ENCODE data around the gene RNU2-63P.
"Not testable (repeated sequence)": the region's sequence is repeated elsewhere in the genome, so short reads cannot be mapped to it uniquely, and the experiment has no call there.

Gene RNU2-63P

DNA sequence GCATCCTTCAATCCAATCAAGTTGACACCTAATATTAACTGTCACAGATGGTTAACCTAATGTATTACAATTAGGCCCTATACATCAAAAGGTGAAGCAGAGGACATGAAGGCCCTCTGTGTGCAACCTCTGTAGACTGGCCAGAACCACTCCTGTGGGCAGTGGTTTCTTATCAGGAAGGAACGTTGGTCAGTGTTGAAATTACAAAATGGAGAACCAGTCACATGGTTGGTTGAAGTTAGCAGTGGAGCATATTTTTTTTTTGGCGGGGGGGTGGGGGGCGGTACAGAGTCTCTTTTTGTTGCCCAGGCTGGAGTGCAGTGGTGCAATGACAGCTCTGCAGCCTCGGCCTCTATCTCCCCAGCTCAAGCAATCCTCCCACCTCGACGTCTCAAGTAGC is 19.8 kb downstream of the RNU2-63P start:
- Histone ChIP-seq H3K4me3 (ENCODE audit: low read depth, low read length) (no peak overlapping the region), H3K27me3 (ENCODE audit: insufficient read depth, low read depth, severe bottlenecking) (peaks cover 8% of the 10 kb centered on the region), H3K27ac (no peak overlapping the region), H3K36me3 (no peaks in the 10 kb centered on the region), H3K9me3 (ENCODE audit: severe bottlenecking) (no peaks in the 10 kb centered on the region)
- TF ChIP-seq, protein P1, sequence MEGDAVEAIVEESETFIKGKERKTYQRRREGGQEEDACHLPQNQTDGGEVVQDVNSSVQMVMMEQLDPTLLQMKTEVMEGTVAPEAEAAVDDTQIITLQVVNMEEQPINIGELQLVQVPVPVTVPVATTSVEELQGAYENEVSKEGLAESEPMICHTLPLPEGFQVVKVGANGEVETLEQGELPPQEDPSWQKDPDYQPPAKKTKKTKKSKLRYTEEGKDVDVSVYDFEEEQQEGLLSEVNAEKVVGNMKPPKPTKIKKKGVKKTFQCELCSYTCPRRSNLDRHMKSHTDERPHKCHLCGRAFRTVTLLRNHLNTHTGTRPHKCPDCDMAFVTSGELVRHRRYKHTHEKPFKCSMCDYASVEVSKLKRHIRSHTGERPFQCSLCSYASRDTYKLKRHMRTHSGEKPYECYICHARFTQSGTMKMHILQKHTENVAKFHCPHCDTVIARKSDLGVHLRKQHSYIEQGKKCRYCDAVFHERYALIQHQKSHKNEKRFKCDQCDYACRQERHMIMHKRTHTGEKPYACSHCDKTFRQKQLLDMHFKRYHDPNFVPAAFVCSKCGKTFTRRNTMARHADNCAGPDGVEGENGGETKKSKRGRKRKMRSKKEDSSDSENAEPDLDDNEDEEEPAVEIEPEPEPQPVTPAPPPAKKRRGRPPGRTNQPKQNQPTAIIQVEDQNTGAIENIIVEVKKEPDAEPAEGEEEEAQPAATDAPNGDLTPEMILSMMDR (IDR thresholded peaks at IDR 0.05; ENCODE audit: low read depth, low read length), result no peak
- no peak for DNase-seq

DNA sequence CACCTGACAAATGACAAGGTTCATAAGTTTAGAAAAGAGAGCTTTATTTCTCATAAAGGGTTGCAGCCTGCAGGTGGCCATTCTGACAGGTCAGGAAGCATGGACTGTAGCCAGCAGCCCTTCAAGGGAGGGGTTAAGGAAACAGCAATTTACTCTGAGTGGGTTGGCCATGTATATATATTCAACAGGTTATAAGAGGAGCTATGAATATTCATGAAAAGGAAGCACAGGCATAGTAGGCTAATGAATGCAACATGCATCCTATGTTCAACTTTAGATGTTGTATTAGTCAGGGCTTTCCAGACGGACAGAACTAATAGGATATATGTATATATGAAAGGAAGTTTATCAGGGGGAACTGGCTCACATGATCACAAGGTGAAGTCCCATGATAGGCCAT is 20.6 kb downstream of the RNU2-63P start:
- H3K27me3 ChIP-seq (ENCODE audit: insufficient read depth, low read depth, severe bottlenecking), result peaks cover 8% of the 10 kb centered on the region
- no peak overlapping the region for H3K4me3 ChIP-seq (ENCODE audit: low read depth, low read length)
- DNase-seq, result no peak
- no peaks in the 10 kb centered on the region for H3K36me3 ChIP-seq
- H3K9me3 ChIP-seq (ENCODE audit: severe bottlenecking), result no peaks in the 10 kb centered on the region
- no peak overlapping the region for H3K27ac ChIP-seq
- TF ChIP-seq, protein P1 (IDR thresholded peaks at IDR 0.05; ENCODE audit: low read depth, low read length), result no peak

DNA sequence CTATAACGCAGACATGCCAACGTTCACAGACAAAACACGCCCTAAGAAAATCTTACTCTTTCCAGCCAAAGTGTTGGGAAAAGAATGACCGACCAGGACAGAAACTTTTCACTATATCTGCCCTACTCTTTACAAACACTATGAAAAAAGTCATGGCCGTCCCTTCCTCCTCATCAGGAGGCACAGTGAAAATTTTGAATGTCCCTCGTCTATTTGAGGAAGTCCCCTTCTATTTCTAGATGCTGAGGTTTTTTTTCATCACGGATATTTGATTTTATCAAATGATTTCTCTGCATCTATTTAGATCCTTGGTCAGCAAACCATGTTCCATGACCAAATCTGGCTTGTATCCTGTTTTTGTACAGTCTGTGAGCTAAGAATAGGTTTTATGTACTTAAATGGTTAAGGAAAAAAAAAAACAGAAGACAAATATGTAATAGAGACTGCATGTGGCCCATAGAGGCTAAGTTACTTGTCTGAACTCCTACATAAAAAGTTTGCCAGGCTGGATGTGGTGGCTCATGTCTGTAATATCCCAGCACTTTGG is 22.0 kb downstream of the RNU2-63P start:
- not testable (repeated sequence) for H3K27me3 ChIP-seq (ENCODE audit: insufficient read depth, low read depth, severe bottlenecking); DNase-seq; H3K27ac ChIP-seq; H3K4me3 ChIP-seq (ENCODE audit: low read depth, low read length); H3K36me3 ChIP-seq; H3K9me3 ChIP-seq (ENCODE audit: severe bottlenecking)

DNA sequence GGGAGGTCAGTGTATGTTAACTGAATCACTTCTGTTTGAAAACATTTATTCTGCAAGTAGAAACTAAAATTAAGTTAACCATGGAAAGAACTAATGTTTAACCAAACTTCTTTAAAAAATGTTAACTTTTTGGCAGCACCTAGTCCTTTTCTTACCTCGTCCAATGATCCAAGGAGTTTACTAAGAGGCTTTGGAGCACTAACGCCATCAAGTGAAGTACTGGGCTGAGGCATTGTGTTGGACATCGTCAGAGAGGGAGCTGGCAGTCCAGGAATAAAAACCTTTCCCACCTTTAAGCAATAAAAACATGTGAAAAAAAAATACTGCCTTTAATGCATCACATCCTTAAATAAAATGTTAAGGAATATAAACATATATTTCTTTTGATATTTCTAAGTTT is 23.8 kb downstream of the RNU2-63P start:
- H3K27me3 ChIP-seq (ENCODE audit: insufficient read depth, low read depth, severe bottlenecking); DNase-seq; H3K36me3 ChIP-seq; H3K4me3 ChIP-seq (ENCODE audit: low read depth, low read length); H3K27ac ChIP-seq; H3K9me3 ChIP-seq (ENCODE audit: severe bottlenecking): not testable (repeated sequence)

DNA sequence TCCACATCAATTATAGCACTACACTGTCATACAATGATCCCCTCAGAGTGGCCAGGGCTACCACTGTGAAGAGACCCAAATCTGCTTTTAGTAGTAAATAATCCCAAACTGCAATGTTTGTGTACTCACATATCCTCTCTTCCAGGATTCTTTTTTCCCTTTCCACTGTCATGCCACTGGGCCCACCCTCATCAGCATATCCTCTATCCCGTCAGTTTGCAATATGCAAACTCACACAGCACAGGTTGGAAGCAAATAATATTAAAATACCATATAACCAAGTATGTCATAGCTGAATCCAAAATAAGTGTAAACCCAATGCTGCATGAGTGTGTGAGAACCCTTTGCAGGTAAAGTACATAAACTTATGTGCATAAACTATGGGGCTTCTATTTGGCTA is 28.9 kb downstream of the RNU2-63P start:
- H3K4me3 ChIP-seq (ENCODE audit: low read depth, low read length); H3K36me3 ChIP-seq; DNase-seq; H3K9me3 ChIP-seq (ENCODE audit: severe bottlenecking); H3K27me3 ChIP-seq (ENCODE audit: insufficient read depth, low read depth, severe bottlenecking); H3K27ac ChIP-seq: not testable (repeated sequence)

DNA sequence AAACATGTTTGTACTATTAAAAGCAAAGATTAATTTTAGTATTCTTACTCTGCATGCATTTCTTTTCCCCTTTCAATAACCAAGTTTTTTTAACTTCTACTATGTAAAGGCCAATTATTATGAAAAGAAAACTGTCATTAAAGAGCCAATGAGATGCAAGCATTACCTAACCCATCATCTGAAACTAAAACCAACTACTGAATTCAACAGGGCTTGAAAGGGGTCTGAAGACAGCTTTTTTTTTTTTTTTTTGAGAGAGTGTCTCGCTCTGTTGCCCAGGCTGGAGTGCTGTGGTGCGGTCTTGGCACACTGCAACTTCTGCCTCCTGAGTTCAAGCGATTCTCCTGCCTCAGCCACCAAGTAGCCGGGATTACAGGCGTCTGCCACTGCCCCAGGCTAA is 30.4 kb downstream of the RNU2-63P start:
- not testable (repeated sequence) for H3K4me3 ChIP-seq (ENCODE audit: low read depth, low read length); DNase-seq; H3K9me3 ChIP-seq (ENCODE audit: severe bottlenecking); H3K27me3 ChIP-seq (ENCODE audit: insufficient read depth, low read depth, severe bottlenecking); H3K27ac ChIP-seq; H3K36me3 ChIP-seq

DNA sequence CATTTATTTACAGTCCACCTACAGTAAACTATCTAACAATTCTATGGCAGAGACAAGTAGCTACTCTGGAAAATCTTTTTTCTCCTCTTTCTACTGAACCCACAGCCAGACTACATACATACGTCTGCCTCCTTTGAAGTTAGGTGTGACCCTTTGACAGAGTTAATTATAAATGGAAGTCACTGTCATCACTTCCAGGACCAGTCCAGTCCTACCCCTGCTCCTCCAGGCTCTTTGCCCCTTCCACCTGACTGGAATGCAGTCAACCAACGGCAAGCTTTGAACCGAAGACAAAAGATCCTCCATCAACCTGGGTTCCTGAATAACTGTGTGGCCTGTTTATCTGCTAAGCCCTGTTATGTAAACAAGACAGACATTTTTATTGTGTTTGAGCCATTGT is 35.2 kb downstream of the RNU2-63P start:
- not testable (repeated sequence) for H3K36me3 ChIP-seq; H3K4me3 ChIP-seq (ENCODE audit: low read depth, low read length); H3K27ac ChIP-seq; H3K27me3 ChIP-seq (ENCODE audit: insufficient read depth, low read depth, severe bottlenecking); DNase-seq; H3K9me3 ChIP-seq (ENCODE audit: severe bottlenecking)

DNA sequence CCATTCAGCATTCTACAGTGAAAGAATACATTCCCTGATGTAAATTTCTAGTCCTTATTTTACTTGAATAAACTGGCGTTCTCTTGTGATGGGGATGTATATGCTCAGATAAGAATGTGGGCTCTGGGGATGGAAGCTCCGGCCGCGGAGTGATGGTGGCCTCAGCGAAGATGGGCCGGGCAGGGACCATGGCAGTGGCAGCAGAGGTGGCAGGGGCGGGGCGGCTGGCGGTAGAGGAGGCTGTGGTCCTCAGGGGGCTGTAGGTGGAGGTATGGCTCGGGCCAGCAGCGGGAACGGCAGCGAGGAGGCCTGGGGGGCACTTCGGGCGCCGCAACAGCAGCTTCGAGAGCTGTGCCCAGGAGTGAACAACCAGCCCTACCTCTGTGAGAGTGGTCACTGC is 44.0 kb downstream of the RNU2-63P start:
- H3K9me3 ChIP-seq (ENCODE audit: severe bottlenecking); DNase-seq; H3K4me3 ChIP-seq (ENCODE audit: low read depth, low read length); H3K36me3 ChIP-seq; H3K27me3 ChIP-seq (ENCODE audit: insufficient read depth, low read depth, severe bottlenecking); H3K27ac ChIP-seq: not testable (repeated sequence)

All from WERI-Rb-1 (cell line).